H1 (cell line): ENCODE results near the gene ANKRD31. TPM values are rescaled to one million over a fixed set of nuclear protein-coding genes. Genes with fewer than 3 reads are reported as not detected.

Source experiments
- ATF2 ChIP-seq: IDR thresholded peaks from 2 replicates; pipeline ENCODE4 v1.6.1; 2012; ENCODE audit warnings: low read length, inconsistent platforms
- ATF3 ChIP-seq: IDR thresholded peaks from 2 replicates; pipeline ENCODE4 v1.6.1; 2011; ENCODE audit warnings: low read depth, mild to moderate bottlenecking, low read length; ENCODE audit not compliant: insufficient read depth
- EZH2 ChIP-seq: fragments of 200-600 bp; sonication (generic); IDR thresholded peaks from 2 replicates; pipeline ENCODE4 v1.7.1; 2012; ENCODE audit warnings: low read depth, mild to moderate bottlenecking, moderate library complexity, low read length, inconsistent platforms; ENCODE audit not compliant: severe bottlenecking
- KDM4A ChIP-seq: IDR thresholded peaks from one replicate; pipeline ENCODE4 v1.7.1; 2012; ENCODE audit warnings: low read depth, mild to moderate bottlenecking, moderate library complexity, low read length, inconsistent platforms; ENCODE audit not compliant: severe bottlenecking
- NRF1 ChIP-seq: IDR thresholded peaks from 2 replicates; pipeline ENCODE4 v1.6.1; 2011; ENCODE audit warnings: mild to moderate bottlenecking, low read depth, low read length, improper control_type of control experiment
- PHF8 ChIP-seq: fragments of 200-600 bp; sonication (generic); conservative IDR thresholded peaks from 2 replicates; pipeline ENCODE4 v1.7.1; 2012; ENCODE audit warnings: low read depth, mild to moderate bottlenecking, inconsistent platforms, low read length, moderate library complexity
- POLR2A ChIP-seq, 2 experiments: IDR thresholded peaks; 1 replicate in 1 of 2; 2 replicates in 1 of 2; pipeline ENCODE4 v1.6.1; 2011; ENCODE audit warnings: low read depth in 2 of 2, low read length in 2 of 2, mild to moderate bottlenecking in 2 of 2; ENCODE audit errors: control extremely low read depth in 1 of 2
- POLR2AphosphoS5 ChIP-seq: IDR thresholded peaks from 2 replicates; pipeline ENCODE4 v1.6.1; 2011; ENCODE audit warnings: low read depth, low read length
- RBBP5 ChIP-seq: IDR thresholded peaks from 2 replicates; pipeline ENCODE4 v1.7.1; 2012; ENCODE audit warnings: low read depth, mild to moderate bottlenecking, inconsistent platforms, low read length, moderate library complexity, borderline replicate concordance
- SUZ12 ChIP-seq: fragments of 200-600 bp; sonication (generic); IDR thresholded peaks from 2 replicates; pipeline ENCODE4 v1.6.1; 2012; ENCODE audit warnings: mild to moderate bottlenecking, inconsistent platforms, low read length, moderate library complexity, mixed read lengths
- TAF1 ChIP-seq: IDR thresholded peaks from 2 replicates; pipeline ENCODE4 v1.6.1; 2011; ENCODE audit warnings: mild to moderate bottlenecking, low read depth, low read length
- TAF7 ChIP-seq: optimal IDR thresholded peaks from 2 replicates; pipeline ENCODE3; 2011; ENCODE audit warnings: low read depth, mild to moderate bottlenecking, inconsistent platforms, low read length, moderate library complexity, borderline replicate concordance
- polyA plus RNA-seq, 7 experiments: library from polyadenylated mRNA; depleted of rRNA in 3 of 7; stranded (reverse) in 5 of 7; unstranded in 2 of 7; fragments of >200 nt in 5 of 7; fragments of 200-250 nt in 2 of 7; gene quantifications; 1 replicate in 5 of 7; 2 replicates in 1 of 7; 4 replicates in 1 of 7; pipeline versions ENCODE4 v1.2.1 to v1.2.3, GENCODE V29; 2011 to 2013; ENCODE audit warnings: missing spikeins in 2 of 7, mixed read lengths in 2 of 7
- total RNA-seq: library from RNA; stranded (reverse); fragmentation: NEBNext Ultra II Directional; extraction: Animal tissue kit (Norgen Biotek cat#: 25700); gene quantifications from 2 replicates; pipeline ENCODE4 v1.2.1, GENCODE V29; 2021

Gene ANKRD31
- total and polyA plus RNA-seq, 2 of the 8 experiments (the other 6 are each of a cell fraction or from before 2014, with no cell fraction given): 0.05 to 0.06 TPM

DNA sequence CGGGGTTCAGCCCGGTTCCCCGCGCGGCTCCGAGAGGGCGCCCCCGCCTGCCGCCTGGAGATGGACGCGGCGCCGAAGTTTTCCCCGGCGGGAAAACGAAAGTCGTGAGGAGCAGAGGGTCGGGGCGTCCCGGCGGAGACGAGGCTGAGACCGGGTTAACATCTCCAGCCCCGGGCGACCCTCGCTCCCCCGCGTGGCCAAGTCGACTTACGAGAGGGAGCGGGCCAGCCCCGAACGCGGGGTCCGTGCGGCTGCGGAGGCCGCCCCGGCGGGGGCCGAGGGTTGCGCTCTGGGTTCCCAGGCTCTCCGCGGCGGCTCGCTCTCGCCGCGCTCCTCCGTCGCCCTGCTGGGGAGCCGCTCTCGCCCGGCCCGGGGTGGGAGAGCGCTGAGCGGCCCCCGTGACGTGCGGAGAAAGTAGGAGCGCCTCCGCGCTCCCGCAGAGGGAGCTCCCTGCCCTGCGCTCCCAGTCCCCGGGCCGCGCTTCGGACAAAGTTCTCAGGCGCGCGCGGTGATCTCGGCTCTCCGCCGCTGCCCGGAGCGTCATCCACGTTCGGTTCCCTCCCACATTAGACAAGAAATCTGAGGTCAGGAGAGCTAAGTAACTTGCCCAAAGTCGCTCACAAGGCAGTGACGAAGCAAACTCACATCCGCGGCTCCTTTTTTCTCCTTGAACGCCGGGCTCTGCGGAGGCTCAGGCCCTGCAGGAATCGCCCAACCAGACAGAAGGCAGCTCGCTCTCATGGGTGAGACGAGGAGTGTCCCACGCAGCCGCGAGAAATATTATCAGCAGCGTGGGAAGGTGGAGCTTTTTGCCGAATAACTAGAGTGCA, 183.2 kb downstream of the ANKRD31 start (continued):
- TF ChIP-seq TAF1: 0 out of 2 replicates have a peak, but pooled peaks have one; percentile 29
- no peak; the same call in 1 of the 2 replicates for TF ChIP-seq POLR2AphosphoS5
- TF ChIP-seq PHF8: peak; percentile 28; the same call in 1 of the 2 replicates
- TF ChIP-seq POLR2A (IDR thresholded peaks at IDR 0.05; ENCODE audit: control extremely low read depth in 1 of 2, low read depth in 2 of 2, low read length in 2 of 2): peak in 1 of 2 experiments; percentile 11; a peak in 1 of 3 replicates
- 0 out of 2 replicates have a peak, but pooled peaks have one; percentile 40 for TF ChIP-seq ATF2
- peak; percentile 58 for TF ChIP-seq EZH2
- no peak; the same call in 1 of the 2 replicates for TF ChIP-seq NRF1
- peak; percentile 52 for TF ChIP-seq KDM4A
- TF ChIP-seq TAF7: peak; percentile 37
- TF ChIP-seq SUZ12: peak; percentile 22; the same call in 1 of the 2 replicates
- no peak for TF ChIP-seq ATF3
- TF ChIP-seq RBBP5: peak; percentile 88; the same call in 1 of the 2 replicates
